ENCODE measurements around the gene COL5A1.

The COL5A1 gene

GRCh38 chr9:134630393-134630790 lies 11.2 kb upstream of the COL5A1 start:
- no peak for DNase-seq (ENCODE audit: low read depth)
- no peak for TF ChIP-seq CTCF (IDR thresholded peaks at IDR 0.05; ENCODE audit: control insufficient read depth, insufficient read depth, low read depth, low read length, missing control alignments)
- H3K4me3 ChIP-seq (ENCODE audit: control insufficient read depth, low read depth, low read length): no peak overlapping the region

GRCh38 chr9:134630861-134631260 lies 10.7 kb upstream of the COL5A1 start:
- TF ChIP-seq CTCF (IDR thresholded peaks at IDR 0.05; ENCODE audit: control insufficient read depth, insufficient read depth, low read depth, low read length, missing control alignments): no peak
- no peak overlapping the region for H3K4me3 ChIP-seq (ENCODE audit: control insufficient read depth, low read depth, low read length)
- DNase-seq (ENCODE audit: low read depth): no peak

- no peak overlapping the region for H3K4me3 ChIP-seq (ENCODE audit: control insufficient read depth, low read depth, low read length)
- DNase-seq (ENCODE audit: low read depth): no peak
- no peak for TF ChIP-seq CTCF (IDR thresholded peaks at IDR 0.05; ENCODE audit: control insufficient read depth, insufficient read depth, low read depth, low read length, missing control alignments)
Measured at GRCh38 chr9:134631881-134632280, 9.7 kb upstream of the COL5A1 start.

- TF ChIP-seq CTCF (IDR thresholded peaks at IDR 0.05; ENCODE audit: control insufficient read depth, insufficient read depth, low read depth, low read length, missing control alignments): no peak
- no peak for DNase-seq (ENCODE audit: low read depth)
Measured at GRCh38 chr9:134632329-134632728, 9.3 kb upstream of the COL5A1 start.

GRCh38 chr9:134633362-134634142 lies 8.1 kb upstream of the COL5A1 start:
- no peak overlapping the region for H3K4me3 ChIP-seq (ENCODE audit: control insufficient read depth, low read depth, low read length)
- no peak for DNase-seq (ENCODE audit: low read depth)
- no peak for TF ChIP-seq CTCF (IDR thresholded peaks at IDR 0.05; ENCODE audit: control insufficient read depth, insufficient read depth, low read depth, low read length, missing control alignments)

More at GRCh38 chr9:134632329-134632728, 9.3 kb upstream of the COL5A1 start:
- no peak overlapping the region for H3K4me3 ChIP-seq (ENCODE audit: control insufficient read depth, low read depth, low read length)

GRCh38 chr9:134634176-134634575 lies 7.4 kb upstream of the COL5A1 start:
- TF ChIP-seq CTCF (IDR thresholded peaks at IDR 0.05; ENCODE audit: control insufficient read depth, insufficient read depth, low read depth, low read length, missing control alignments): no peak
- DNase-seq (ENCODE audit: low read depth): no peak
- H3K4me3 ChIP-seq (ENCODE audit: control insufficient read depth, low read depth, low read length): no peak overlapping the region
